Smooth muscle cell (in vitro differentiated cells): ENCODE data around the gene APLP1. TPM values are rescaled to one million over a fixed set of nuclear protein-coding genes. Genes with fewer than 3 reads are reported as not detected.

Experiments
- DNase-seq: peaks from one replicate; lab custom pipeline; 2025; ENCODE audit not compliant: unreplicated experiment; lab: John Stamatoyannopoulos, UW
- H2AFZ ChIP-seq: fragments of 200-600 bp; sonication (generic); 2 replicates; pipeline ENCODE4 v1.6.0; 2016; ENCODE audit warnings: antibody characterized with exemption, low read depth, mild to moderate bottlenecking
- H3F3A ChIP-seq: fragments of 200-600 bp; sonication (generic); 2 replicates; pipeline ENCODE4 v1.6.0; 2017; ENCODE audit warnings: antibody characterized with exemption, low read depth
- H3K27ac ChIP-seq: fragments of 200-600 bp; sonication (generic); 2 replicates; pipeline ENCODE4 v1.5.1; 2016; ENCODE audit warnings: low read depth, mild to moderate bottlenecking
- H3K27me3 ChIP-seq: fragments of 200-600 bp; sonication (generic); 2 replicates; pipeline ENCODE4 v1.6.1; 2016; ENCODE audit warnings: low read depth, mild to moderate bottlenecking
- H3K36me3 ChIP-seq: fragments of 200-600 bp; sonication (generic); 2 replicates; pipeline ENCODE4 v1.5.1; 2016; ENCODE audit warnings: low read depth
- H3K4me1 ChIP-seq: fragments of 200-600 bp; sonication (generic); 2 replicates; pipeline ENCODE4 v1.5.1; 2016; ENCODE audit warnings: low read depth
- H3K4me2 ChIP-seq: fragments of 200-600 bp; sonication (generic); 2 replicates; pipeline ENCODE4 v1.6.0; 2016; ENCODE audit warnings: mild to moderate bottlenecking
- H3K4me3 ChIP-seq: fragments of 200-600 bp; sonication (generic); 2 replicates; pipeline ENCODE4 v1.5.1; 2016; ENCODE audit warnings: mild to moderate bottlenecking
- H3K79me2 ChIP-seq: fragments of 200-600 bp; sonication (generic); 2 replicates; pipeline ENCODE4 v1.6.0; 2016; ENCODE audit warnings: low read depth, mild to moderate bottlenecking
- H3K9ac ChIP-seq: fragments of 200-600 bp; sonication (generic); 2 replicates; pipeline ENCODE4 v1.6.0; 2016; ENCODE audit warnings: low read depth
- H3K9me3 ChIP-seq: fragments of 200-600 bp; sonication (generic); replicated peaks from 2 replicates; pipeline ENCODE4 v1.5.1; 2016; ENCODE audit warnings: low read depth
- H4K20me1 ChIP-seq: fragments of 200-600 bp; sonication (generic); 2 replicates; pipeline ENCODE4 v1.6.0; 2016; ENCODE audit warnings: low read depth
- CTCF ChIP-seq: fragments of 200-600 bp; sonication (generic); IDR thresholded peaks from 2 replicates; pipeline ENCODE4 v1.5.1; 2017; ENCODE audit warnings: borderline replicate concordance, mild to moderate bottlenecking, antibody characterized with exemption; ENCODE audit not compliant: insufficient read depth, poor library complexity, severe bottlenecking
- WGBS: methylation state at CpG from one replicate; pipeline ENCODE4 v1.1.7; 2016; ENCODE audit warnings: low lambda C conversion rate; 5-methylcytosine and 5-hydroxymethylcytosine counted together
- polyA plus RNA-seq: library from polyadenylated mRNA; unstranded; fragments of >200 nt; fragmentation: Nextera tagmentation; extraction: Ambion mirVana; gene quantifications from 2 replicates; pipeline ENCODE4 v1.2.1, GENCODE V29; 2016
- total RNA-seq: library from RNA; depleted of rRNA; stranded (reverse); fragments of >200 nt; gene quantifications from 2 replicates; pipeline ENCODE4 v1.2.3, GENCODE V29; 2014

Gene APLP1
- total and polyA plus RNA-seq, 2 experiments from 2014 or later: 81.8 to 114 TPM

- Histone ChIP-seq H3K27me3 (peaks cover 57% of the 10 kb centered on the region), H3F3A (no peaks in the 10 kb centered on the region), H3K4me3 (no peak overlapping the region), H3K4me1 (no peaks in the 10 kb centered on the region), H3K9ac (no peak overlapping the region), H3K27ac (no peak overlapping the region), H3K36me3 (no peaks in the 10 kb centered on the region), H3K79me2 (no peaks in the 10 kb centered on the region), H2AFZ (no peak overlapping the region), H3K4me2 (peak overlapping the region; percentile 70), H3K9me3 (no peaks in the 10 kb centered on the region), H4K20me1 (no peaks in the 10 kb centered on the region)
- 55% methylated on average over 17 of the region's 19 CpGs for WGBS
- no peak for DNase-seq
- TF ChIP-seq CTCF: no peak
Measured at GRCh38 chr19:35861640-35862160, 6.7 kb upstream of the APLP1 start.

- Histone ChIP-seq H3K4me1 (no peaks in the 10 kb centered on the region), H3K79me2 (no peaks in the 10 kb centered on the region), H3K4me3 (no peak overlapping the region), H2AFZ (no peak overlapping the region), H3K4me2 (no peak overlapping the region), H3K9me3 (no peaks in the 10 kb centered on the region), H3K27ac (no peak overlapping the region), H3F3A (no peaks in the 10 kb centered on the region), H3K9ac (no peak overlapping the region), H3K27me3 (peaks cover 49% of the 10 kb centered on the region), H4K20me1 (no peaks in the 10 kb centered on the region), H3K36me3 (no peaks in the 10 kb centered on the region)
- no peak for TF ChIP-seq CTCF
- 94% methylated on average over 14 of the region's 14 CpGs for WGBS
- DNase-seq: no peak
Measured at GRCh38 chr19:35862528-35862927, 5.8 kb upstream of the APLP1 start.

DNA sequence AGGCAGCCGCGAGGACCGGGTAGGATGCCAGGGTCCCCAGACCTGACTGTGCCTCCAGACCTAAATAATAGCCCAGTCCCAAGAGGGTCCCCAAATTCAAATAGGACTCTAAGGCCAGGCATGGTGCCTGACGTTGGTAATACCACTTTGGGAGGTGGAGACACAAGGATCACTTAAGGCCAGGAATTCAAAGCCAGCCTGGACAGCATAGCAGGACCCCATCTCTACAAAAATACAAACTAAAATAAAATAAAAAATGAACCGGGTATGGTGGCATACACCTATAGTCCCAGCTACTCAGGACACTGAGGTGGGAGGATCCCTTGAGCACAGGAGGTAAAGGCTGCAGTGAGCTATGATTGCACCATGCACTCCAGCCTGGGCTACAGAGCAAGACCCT, 5.4 kb upstream of the APLP1 start:
- no peaks in the 10 kb centered on the region for H3K36me3 ChIP-seq

More for the DNA sequence above, 5.4 kb upstream of the APLP1 start:
- Histone ChIP-seq H3K4me1 (peaks cover 1% of the 10 kb centered on the region), H3K9ac (no peak overlapping the region), H3K27me3 (peaks cover 44% of the 10 kb centered on the region), H3K79me2 (no peaks in the 10 kb centered on the region), H3K27ac (no peak overlapping the region), H3K4me2 (no peak overlapping the region), H2AFZ (no peak overlapping the region), H3K9me3 (no peaks in the 10 kb centered on the region), H3F3A (no peaks in the 10 kb centered on the region), H3K4me3 (no peak overlapping the region), H4K20me1 (no peaks in the 10 kb centered on the region)
- no peak for TF ChIP-seq CTCF
- 90% methylated on average over 5 of the region's 5 CpGs for WGBS
- DNase-seq: no peak
